Transverse colon (tissue), 4 donors: ENCODE measurements around the gene KIAA0753. TPM values are rescaled to one million over a fixed set of nuclear protein-coding genes. Genes with fewer than 3 reads are reported as not detected.

Source experiments
- DNase-seq: peaks from one replicate; pipeline ENCODE4 v3.0.0-alpha.2; 2019
- H3K27ac ChIP-seq, 4 donors: fragments of 200-600 bp; sonication (generic); 2 replicates each; pipeline ENCODE4 v1.5.1; 2016 to 2018; ENCODE audit warnings: inconsistent platforms in 4 of 4
- H3K27me3 ChIP-seq: fragments of 200-600 bp; sonication (generic); 2 replicates; pipeline ENCODE4 v1.5.1; 2017; ENCODE audit warnings: inconsistent platforms
- H3K36me3 ChIP-seq, 4 donors: fragments of 200-600 bp; sonication (generic); 2 replicates each; pipeline ENCODE4 v1.5.1; 2017 to 2019; ENCODE audit warnings: inconsistent platforms in 4 of 4
- H3K4me1 ChIP-seq, 4 donors: fragments of 200-600 bp; sonication (generic); 2 replicates each; pipeline ENCODE4 v1.5.1; 2017 to 2020; ENCODE audit warnings: inconsistent platforms in 4 of 4
- H3K4me3 ChIP-seq, 4 donors: fragments of 200-600 bp; sonication (generic); 1 replicate in 1 of 4; 2 replicates in 3 of 4; pipeline versions ENCODE4 v1.5.1 to v1.6.1; 2017 to 2019; ENCODE audit warnings: inconsistent platforms in 4 of 4
- H3K9me3 ChIP-seq, 2 donors: fragments of 200-600 bp; sonication (generic); 2 replicates each; pipeline ENCODE4 v1.5.1; 2017 to 2019; ENCODE audit warnings: inconsistent platforms in 2 of 2
- EP300 ChIP-seq: sonication (generic); formaldehyde crosslinking; IDR thresholded peaks from one replicate; pipeline ENCODE4 v1.6.1; 2017; ENCODE audit warnings: antibody characterized with exemption, low read depth
- POLR2A ChIP-seq: fragments of 450-650 bp; IDR thresholded peaks from one replicate; pipeline ENCODE4 v1.6.1; 2016; ENCODE audit warnings: antibody characterized with exemption, mild to moderate bottlenecking, moderate library complexity
- POLR2AphosphoS5 ChIP-seq, 3 donors: sonication (generic); formaldehyde crosslinking; IDR thresholded peaks; one replicate each; pipeline ENCODE4 v1.6.1; 2016; ENCODE audit warnings: antibody characterized with exemption in 3 of 3
- WGBS, 2 donors: methylation state at CpG; one replicate each; pipeline ENCODE4 v1.1.5; 2018; ENCODE audit warnings: low coverage in 1 of 2; 5-methylcytosine and 5-hydroxymethylcytosine counted together
- in situ Hi-C, 4 donors: fragments of 200-750 bp; cut with MboI; loops; one replicate each; pipeline versions ENCODE4 v1.15.0 to v1.15.1; 2017; ENCODE audit warnings: low sequenced_read_pairs in 3 of 4, low pct_ligation_motif_present in 1 of 4, low pct_unique_long_range_greater_than_20kb in 1 of 4
- intact Hi-C: fragments of 100-400 bp; cut with DNase I; formaldehyde crosslinking; loops from one replicate; pipeline ENCODE4 v1.15.1; 2023; ENCODE audit warnings: low total_unique reads
- total RNA-seq, 4 donors: library from RNA; depleted of rRNA; stranded (reverse); fragments of >200 nt; gene quantifications; one replicate each; pipeline ENCODE4 v1.1.0, GENCODE V29; 2016
- TF ChIP-seq, protein P1 (sequence below), 5 experiments: fragments of 200-600 bp in 3 of 5; fragments of 450-650 bp in 2 of 5; sonication (generic) in 3 of 5; IDR thresholded peaks; 1 replicate in 2 of 5; 2 replicates in 3 of 5; pipeline ENCODE4 v1.5.1; 2016 to 2017; ENCODE audit warnings: antibody characterized with exemption in 5 of 5, inconsistent platforms in 3 of 5, mild to moderate bottlenecking in 2 of 5, moderate library complexity in 1 of 5

KIAA0753 gene
- total RNA-seq, 4 donors from 2014 or later, result 9.8 to 41.1 (median 16.9) TPM

DNA sequence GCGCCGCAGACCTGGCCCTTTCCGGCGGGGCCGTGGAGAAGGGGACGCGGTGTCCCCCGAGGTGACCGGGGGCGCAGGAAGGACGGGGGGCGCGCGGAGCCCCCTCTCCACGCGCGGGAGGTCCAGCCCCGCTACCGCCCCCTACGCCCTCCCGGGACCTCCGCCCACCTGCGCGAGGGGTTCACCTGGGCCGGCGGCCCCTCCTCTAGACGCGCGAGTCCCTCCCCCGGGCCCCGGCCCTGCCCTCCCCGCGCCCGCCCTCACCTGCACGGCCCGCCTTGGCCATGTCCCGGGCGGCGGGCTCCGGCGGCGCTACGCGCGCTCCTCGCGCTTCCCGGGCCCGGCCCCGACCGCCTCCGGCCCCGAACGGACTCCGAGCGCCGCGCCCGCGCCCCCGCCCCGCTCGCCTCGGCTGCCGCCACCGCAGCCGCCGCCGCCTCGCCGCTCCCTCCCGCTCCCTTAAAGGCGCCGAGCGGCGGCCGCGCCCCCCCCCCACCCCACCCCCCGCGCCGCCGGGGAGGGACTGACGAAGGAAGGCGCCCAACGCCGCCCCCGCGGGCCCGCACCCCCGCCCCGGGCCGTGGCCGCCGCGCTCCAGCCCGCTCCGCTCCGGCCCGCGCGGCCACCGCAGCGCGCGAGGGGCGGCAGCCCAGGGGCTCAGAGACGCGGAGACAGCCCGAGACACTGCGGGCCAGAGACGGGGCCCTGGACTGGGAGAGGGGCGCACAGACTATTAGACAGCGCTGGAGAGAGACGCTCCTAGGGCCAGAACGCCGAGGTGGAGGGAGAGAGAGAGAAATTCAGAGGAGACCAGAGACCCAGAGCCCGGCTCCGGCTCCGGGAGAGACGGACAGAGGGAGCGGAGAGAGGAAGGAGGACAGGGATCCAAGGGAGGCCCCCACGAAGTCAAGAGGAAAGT, 84.1 kb downstream of the KIAA0753 start, which contains the start of gene PITPNM3:
Gene PITPNM3 (minus strand): TSS at position 435 of the 919 bp plus-strand sequence. CDS start 149 bp downstream, at position 286.
- no peak for TF ChIP-seq EP300
- TF ChIP-seq POLR2AphosphoS5 (IDR thresholded peaks at IDR 0.05), result no peak
- TF ChIP-seq, protein P1, sequence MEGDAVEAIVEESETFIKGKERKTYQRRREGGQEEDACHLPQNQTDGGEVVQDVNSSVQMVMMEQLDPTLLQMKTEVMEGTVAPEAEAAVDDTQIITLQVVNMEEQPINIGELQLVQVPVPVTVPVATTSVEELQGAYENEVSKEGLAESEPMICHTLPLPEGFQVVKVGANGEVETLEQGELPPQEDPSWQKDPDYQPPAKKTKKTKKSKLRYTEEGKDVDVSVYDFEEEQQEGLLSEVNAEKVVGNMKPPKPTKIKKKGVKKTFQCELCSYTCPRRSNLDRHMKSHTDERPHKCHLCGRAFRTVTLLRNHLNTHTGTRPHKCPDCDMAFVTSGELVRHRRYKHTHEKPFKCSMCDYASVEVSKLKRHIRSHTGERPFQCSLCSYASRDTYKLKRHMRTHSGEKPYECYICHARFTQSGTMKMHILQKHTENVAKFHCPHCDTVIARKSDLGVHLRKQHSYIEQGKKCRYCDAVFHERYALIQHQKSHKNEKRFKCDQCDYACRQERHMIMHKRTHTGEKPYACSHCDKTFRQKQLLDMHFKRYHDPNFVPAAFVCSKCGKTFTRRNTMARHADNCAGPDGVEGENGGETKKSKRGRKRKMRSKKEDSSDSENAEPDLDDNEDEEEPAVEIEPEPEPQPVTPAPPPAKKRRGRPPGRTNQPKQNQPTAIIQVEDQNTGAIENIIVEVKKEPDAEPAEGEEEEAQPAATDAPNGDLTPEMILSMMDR (IDR thresholded peaks at IDR 0.05), result no peak
- TF ChIP-seq POLR2A, result no peak
- H3K9me3 ChIP-seq, result no peaks in the 10 kb centered on the region
- H3K27me3 ChIP-seq, result peaks cover 9% of the 10 kb centered on the region
- in situ Hi-C loops, result no loop called here
- peak; percentile 50 for DNase-seq
- no peaks in the 10 kb centered on the region for H3K36me3 ChIP-seq
- H3K4me3 ChIP-seq, result peak within 1 kb of the TSS; percentile 41 to 82 (median 68)
- H3K27ac ChIP-seq, result peak within 1 kb of the TSS; percentile 75 to 92 (median 82)
- intact Hi-C loops, result no loop called here
- peaks cover 14 to 44% (median 40%) of the 10 kb centered on the region in 4 donors for H3K4me1 ChIP-seq
- WGBS, 2 donors, result 0 to 7% methylated on average over 3 to 45 of the region's 122 CpGs

DNA sequence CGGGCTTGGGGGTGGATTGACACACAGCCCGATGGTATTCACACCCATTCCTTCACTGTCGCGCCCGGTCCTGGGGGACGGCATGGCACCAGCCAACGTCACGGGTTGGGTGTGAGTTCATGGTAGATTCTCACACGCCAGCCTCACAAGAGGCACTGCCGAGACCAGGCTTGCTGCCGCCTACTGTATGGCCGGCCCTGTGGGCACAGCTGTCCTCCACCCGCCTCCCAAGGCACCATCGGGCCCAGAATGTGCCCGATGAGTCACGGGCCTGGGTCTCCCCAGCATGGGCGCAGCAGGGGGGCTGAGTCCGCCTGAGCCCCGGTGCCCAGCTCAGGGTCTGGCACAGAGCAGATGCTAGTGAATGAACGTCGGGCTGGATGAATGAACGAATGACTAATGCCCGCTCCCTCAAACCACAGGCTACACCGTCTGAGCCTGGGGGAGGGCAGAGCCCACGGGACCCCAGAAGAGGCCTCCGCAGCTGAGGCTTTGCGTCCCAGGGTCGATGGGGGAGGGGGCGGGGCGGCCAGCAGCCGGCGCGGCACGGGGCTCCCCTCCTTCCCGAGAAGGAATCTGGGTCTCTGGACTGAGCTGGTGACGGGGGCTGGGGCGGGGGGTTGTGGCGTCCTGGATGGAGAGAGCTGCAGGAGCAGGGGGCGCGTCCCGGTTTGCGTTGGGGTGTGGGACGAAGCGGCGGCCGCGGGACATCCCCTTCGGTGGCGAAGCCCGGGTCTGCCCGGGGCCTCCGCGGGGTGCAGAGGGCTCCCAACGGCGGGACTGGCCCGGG, 85.0 kb downstream of the KIAA0753 start:
- in situ Hi-C loops, result no loop called here
- H3K27ac ChIP-seq, result peak overlapping the region; percentile 75 to 92 (median 82)
- 4% methylated on average over 27 of the region's 56 CpGs; no CpG with 5 or more reads in 1 of the 2 donors for WGBS, 2 donors
- H3K4me3 ChIP-seq, result peak overlapping the region; percentile 41 to 82 (median 68)
- H3K36me3 ChIP-seq, result no peaks in the 10 kb centered on the region
- intact Hi-C loops, result no loop called here
- DNase-seq, result peak; percentile 22
- H3K4me1 ChIP-seq, result peaks cover 14 to 46% (median 41%) of the 10 kb centered on the region in 4 donors
- H3K27me3 ChIP-seq, result peaks cover 9% of the 10 kb centered on the region
- H3K9me3 ChIP-seq, result no peaks in the 10 kb centered on the region
- peak in 2 of 3 donors; percentile 24 to 40 for TF ChIP-seq POLR2AphosphoS5 (IDR thresholded peaks at IDR 0.05)
- TF ChIP-seq, protein P1 (IDR thresholded peaks at IDR 0.05), result no peak
- peak; percentile 62 for TF ChIP-seq POLR2A
- TF ChIP-seq EP300, result no peak

DNA sequence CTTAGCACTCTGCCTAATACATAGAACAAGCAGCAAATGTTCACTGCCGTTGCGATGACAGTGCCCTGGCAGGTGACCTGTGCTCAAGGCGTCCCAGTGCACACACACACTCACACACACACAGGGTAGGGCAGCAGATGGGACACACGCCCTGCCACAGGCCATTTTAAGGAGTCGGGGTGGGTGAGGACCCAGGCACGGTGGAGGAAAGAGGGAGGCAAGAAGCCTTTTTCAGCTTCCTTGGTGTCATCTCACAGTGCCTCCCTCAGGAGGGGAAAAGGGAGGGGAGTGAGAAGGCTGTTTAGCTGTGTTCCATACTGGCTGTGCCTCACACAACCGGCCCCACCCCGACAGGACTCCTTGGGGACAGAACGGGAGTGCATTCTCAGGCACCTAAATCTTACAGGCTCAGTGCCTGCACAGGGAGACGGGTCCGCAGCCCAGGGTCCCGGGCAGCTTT, 85.6 kb downstream of the KIAA0753 start:
- Histone ChIP-seq H3K4me1 (peaks cover 14 to 46% (median 41%) of the 10 kb centered on the region in 4 donors), H3K27ac (peak overlapping the region; percentile 75 to 92 (median 82))

More for the DNA sequence above, 85.6 kb downstream of the KIAA0753 start:
- no peaks in the 10 kb centered on the region for H3K36me3 ChIP-seq
- H3K27me3 ChIP-seq, result peaks cover 9% of the 10 kb centered on the region
- in situ Hi-C loops (no loop called here), intact Hi-C loops (no loop called here)
- DNase-seq, result peak; percentile 74
- TF ChIP-seq EP300 (no peak), POLR2A (peak; percentile 60), POLR2AphosphoS5 (IDR thresholded peaks at IDR 0.05) (peak; percentile 19 to 85 (median 76))
- TF ChIP-seq, protein P1 (IDR thresholded peaks at IDR 0.05), result no peak
- WGBS, 2 donors, result 20% methylated on average over 8 of the region's 12 CpGs; no CpG with 5 or more reads in 1 of the 2 donors
- H3K9me3 ChIP-seq, result no peaks in the 10 kb centered on the region
- peak overlapping the region in 3 of 4 donors; percentile 62 to 82 (median 73) for H3K4me3 ChIP-seq
